GM21367 (cell line): ENCODE data around the gene SUSD2.
"Not testable (repeated sequence)": the region's sequence is repeated elsewhere in the genome, so short reads cannot be mapped to it uniquely, and the experiment has no call there.

Experiments used
- ATAC-seq: cut with Tn5 transposase; IDR thresholded peaks from one replicate; pipeline ENCODE4 v1.9.1; 2021; ENCODE audit not compliant: unreplicated experiment

SUSD2 gene

DNA sequence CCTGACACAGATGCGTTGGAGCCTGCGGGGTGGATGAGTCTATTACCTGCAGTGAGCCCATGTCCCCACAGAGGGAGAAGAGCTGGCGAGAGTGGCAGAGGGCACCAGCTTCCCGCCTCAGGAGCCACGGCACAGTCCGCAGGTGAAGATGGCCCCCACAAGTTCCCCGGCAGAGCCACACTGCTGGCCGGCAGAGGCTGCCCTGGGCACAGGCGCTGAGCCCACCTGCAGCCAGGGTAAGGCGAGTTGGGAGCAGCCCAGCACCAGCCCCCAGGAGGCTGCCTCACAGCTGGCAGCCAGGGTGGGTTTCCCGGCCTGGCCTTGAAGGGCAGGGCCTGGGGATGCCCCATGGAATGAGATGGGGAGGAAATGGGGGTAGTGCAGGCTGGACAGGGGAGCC is 5.2 kb upstream of the SUSD2 start:
- no peak for ATAC-seq

DNA sequence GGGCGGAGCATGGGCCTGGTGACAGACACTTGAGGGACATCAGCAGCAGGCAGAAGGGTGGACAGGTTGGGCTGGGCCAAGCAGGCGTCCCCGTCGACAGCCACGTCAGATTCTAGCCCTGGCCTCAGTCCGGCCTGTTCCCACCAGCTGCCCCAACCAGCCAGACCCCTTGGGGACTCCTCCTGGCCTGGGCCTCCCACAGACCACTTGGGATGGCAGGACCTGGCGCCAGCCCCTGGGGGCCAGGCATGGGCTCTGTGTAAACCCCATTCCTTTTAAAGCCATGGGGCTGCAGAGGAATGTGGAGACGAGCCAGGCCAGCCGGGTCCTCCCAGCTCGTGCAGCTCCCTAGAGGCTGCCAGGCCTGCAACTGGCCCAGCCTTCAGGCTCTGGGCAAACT is 4.7 kb upstream of the SUSD2 start:
- ATAC-seq = no peak

- ATAC-seq = no peak
These were observed 4.2 kb upstream of the SUSD2 start for GRCh38 chr22:24177045-24177444.

DNA sequence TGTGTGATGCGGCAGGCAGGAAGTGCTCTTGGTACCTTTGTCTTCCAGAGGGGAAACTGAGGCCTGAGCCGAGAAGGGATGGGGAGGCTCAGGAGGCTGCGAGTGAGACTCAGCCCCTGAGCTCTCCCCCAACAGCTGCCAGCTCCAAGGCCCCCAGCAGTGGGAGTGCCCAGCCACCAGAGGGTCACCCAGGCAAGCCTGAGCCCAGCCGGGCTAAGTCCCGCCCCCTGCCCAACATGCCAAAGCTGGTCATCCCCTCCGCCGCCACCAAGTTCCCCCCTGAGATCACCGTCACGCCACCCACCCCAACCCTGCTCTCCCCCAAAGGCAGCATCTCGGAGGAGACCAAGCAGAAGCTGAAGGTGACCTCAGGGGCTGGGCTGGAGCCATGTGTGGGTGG is 3.8 kb upstream of the SUSD2 start:
- ATAC-seq = no peak

GRCh38 chr22:24178021-24178431 is 3.3 kb upstream of the SUSD2 start:
- no peak for ATAC-seq

GRCh38 chr22:24178502-24179440 is 2.5 kb upstream of the SUSD2 start:
- ATAC-seq = no peak

GRCh38 chr22:24179478-24180210 is 1.6 kb upstream of the SUSD2 start:
- ATAC-seq = no peak

DNA sequence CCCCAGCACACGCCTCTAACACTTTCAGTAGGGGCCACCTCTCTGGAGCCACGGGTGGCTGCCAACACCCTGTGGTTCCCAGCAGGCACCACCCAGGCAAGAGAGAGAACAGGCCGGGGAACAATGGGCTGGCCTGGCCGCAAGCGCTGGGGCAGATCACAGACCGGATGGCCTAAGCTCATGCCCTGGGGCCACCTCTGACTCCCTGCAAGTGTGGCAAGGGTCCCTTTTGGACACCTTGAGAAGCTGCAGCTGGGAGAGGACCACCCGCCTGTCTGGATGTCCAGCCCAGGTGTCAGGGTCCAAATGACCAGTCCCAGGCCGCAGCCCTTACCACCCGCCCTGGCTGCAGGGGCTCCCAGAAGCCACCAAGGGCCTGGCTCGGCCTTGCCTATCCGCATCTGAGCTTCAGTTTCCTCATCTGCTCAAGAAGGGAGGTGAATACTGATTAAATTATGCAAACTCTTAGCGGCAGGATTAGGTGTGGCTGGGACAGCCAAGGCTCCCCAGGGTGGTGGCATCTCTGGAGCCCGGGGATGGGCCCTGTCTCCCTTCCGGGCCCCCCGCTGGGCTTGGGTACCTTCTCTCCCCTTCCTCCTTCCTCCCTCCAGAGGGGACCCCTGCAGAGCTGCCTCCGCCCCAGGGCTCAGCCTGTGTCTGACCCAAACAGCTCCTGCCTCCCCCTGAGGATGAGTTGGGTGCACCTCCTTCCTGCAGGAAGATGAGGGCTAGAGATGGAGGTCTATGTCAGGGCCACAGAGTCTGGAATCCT is 785 bp upstream of the SUSD2 start:
- no peak for ATAC-seq

DNA sequence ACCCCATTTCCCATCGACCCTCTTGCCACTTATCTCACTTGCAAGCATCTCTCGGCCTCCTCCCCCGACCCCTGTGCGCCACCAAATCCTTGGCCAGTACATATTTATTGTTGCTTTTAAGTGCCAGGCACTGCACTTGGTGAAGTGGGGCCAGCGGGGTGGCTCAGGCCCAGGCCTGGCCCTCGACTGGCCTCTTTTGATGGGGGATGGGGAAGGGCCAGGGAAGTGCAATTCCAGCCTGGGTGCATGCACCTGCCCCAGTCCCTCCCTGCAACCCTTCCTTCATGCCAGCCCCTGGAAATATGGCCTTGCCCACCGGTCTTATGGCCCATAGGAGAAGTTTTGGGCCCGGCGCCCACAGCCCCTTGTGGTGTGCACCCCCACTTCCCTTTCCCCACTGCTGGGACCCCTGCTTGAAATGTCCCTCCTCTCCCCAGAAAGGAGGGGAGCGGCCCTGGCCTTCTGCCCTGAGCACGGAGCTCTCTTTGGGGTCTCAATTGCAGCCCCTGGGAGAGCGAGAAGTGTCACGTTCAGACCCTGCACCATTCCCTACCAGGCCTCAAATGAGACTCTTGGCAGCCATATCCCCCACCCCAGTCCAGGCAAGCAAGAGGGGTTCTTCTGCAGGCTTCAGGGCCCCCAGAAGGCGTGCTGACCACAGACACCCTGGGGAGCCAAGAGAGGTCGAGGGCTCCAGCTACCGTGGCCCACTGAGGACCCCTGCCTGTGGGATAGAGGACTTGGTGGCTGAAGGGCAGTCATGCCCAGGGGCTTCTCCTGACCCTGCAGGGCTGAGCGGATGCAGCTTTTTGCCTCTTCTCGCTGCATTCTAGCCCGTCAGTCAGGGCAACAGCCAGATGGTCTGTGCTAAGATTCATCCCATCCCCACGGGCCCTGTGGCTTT is 961 bp downstream of the SUSD2 start:
- no peak for ATAC-seq

DNA sequence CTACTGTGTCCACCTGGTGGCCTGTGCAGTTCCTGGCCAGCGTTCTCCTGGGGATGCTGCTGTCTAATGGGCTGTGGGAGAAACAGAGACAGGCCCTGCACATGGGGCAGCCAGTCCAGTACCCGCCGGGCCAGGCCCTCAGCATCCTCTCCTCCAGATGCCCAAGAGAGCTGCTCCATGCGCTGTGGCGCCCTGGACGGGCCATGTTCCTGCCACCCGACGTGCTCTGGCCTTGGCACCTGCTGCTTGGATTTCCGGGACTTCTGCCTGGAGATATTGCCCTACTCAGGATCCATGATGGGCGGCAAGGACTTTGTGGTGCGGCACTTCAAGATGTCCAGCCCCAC is 1.6 kb downstream of the SUSD2 start:
- not testable (repeated sequence) for ATAC-seq

- no peak for ATAC-seq
These were observed 2.2 kb downstream of the SUSD2 start for GRCh38 chr22:24183321-24184031.

DNA sequence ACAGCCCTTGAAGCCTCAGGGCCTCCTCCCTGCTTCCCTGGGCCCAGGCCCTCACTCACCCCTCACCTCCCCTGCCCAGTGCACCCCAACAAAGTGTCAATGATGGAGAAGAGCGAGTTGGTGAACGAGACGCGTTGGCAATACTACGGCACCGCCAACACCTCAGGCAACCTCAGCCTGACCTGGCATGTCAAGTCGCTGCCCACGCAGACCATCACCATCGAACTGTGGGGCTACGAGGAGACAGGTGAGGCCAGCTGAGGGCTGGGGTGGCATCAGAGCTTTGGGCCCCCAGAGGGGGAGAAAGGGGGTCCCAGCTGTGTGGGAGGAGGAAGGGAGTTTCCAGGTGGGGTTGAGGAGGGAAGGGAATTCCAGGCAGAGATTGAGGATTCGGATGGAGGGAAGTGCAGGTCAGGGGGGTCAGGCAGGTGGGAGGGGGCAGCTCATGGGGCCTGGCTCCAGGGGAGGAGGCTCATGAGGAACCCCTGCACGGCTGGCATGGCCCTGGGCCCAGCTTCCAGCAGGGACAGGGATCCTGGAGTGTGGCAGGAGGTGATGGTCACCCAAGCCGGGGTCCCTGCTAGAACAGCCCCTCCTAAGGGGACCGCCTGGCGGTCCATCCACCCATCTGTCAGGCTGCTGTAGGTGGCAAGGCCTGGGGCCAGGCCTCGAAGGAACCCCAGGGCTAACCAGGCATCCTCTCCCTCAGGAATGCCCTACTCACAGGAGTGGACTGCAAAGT is 2.9 kb downstream of the SUSD2 start:
- ATAC-seq = no peak

DNA sequence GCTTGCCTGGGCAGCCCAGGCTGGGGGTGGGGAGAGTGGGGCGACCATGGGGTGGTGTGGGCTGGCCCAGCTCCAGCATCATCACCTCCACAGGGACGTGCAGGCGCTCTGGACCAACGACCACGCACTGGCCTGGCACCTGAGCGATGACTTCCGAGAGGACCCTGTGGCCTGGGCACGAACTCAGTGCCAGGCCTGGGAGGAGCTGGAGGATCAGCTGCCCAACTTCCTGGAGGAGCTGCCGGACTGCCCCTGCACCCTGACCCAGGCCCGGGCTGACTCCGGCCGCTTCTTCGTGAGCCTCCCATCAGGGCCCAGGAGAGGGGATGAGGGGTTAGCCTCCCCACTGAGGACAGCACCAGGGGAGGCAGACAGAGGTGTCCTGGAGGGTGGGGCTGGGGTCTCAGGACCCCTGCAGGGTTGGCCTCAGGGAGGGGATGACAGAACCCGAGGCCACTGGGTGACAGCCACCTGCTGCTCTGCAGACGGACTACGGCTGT is 3.8 kb downstream of the SUSD2 start:
- no peak for ATAC-seq

DNA sequence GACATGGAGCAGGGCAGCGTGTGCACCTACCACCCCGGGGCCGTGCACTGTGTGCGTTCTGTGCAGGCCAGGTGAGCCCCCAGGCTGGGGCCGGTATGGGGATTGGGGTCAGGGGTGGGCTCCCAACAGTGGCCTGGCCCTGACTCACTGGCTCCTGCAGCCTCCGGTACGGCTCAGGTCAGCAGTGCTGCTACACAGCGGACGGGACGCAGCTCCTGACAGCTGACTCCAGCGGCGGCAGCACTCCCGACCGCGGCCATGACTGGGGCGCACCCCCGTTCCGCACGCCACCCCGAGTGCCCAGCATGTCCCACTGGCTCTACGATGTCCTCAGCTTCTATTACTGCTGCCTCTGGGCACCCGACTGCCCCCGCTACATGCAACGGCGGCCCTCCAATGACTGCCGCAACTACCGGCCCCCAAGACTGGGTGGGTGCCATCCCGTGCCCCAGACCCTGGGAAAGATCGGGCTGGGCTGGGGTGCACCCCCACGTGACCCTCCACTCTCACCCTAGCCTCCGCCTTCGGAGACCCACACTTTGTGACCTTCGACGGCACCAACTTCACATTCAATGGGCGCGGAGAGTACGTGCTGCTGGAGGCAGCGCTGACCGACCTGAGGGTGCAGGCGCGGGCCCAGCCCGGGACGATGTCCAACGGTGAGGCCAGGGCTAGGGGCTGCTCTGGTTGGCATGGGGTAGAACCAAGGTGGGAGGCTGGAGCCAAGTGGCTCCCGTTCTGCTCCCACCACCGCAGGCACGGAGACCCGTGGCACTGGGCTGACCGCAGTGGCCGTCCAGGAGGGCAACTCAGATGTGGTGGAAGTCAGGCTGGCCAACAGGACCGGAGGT is 4.4 kb downstream of the SUSD2 start:
- ATAC-seq = no peak

- no peak for ATAC-seq
These were observed 5.1 kb downstream of the SUSD2 start for GRCh38 chr22:24186352-24186740.

DNA sequence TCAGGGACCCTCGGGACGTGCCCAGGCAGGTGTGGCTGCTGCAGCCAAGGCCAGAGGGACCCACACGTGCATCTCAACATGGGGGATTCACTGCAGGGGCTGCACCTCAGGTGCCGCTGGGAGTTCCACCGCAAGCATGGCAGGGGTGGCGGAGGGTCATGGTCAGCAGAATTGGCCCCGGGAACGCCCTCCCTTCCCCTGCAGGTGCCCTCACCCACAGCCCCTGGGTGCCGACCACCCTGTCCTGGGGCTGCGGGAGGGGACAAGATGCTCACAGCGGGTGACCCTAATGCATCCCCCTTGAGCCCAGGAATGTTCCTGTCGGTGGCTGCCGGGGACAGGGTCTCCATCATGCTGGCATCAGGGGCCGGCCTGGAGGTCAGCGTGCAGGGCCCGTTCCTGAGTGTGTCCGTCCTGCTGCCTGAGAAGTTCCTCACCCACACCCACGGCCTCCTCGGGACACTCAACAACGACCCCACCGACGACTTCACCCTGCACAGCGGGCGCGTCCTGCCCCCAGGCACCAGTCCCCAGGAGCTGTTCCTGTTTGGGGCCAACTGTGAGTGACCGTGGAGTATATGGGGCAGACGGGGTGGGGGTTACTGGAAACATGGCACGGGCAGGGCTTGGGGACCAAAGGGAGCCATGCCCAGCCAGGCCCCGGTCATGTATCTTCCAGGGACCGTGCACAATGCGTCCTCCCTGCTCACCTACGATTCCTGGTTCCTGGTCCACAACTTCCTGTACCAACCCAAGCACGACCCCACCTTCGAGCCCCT is 5.8 kb downstream of the SUSD2 start:
- no peak for ATAC-seq
